HepG2 (cell line): ENCODE results near the gene CLIC4. TPM values are rescaled to one million over a fixed set of nuclear protein-coding genes. Genes with fewer than 3 reads are reported as not detected.

Experiments
- ARID4A ChIP-seq: sonication (generic); formaldehyde crosslinking; IDR thresholded peaks from 2 replicates; pipeline ENCODE4 v1.5.0; 2020; ENCODE audit warnings: mild to moderate bottlenecking, missing genetic modification reagents, borderline replicate concordance
- CCDC6 ChIP-seq: sonication (generic); formaldehyde crosslinking; IDR thresholded peaks from 2 replicates; pipeline ENCODE4 v1.8.1; 2022; ENCODE audit warnings: mild to moderate bottlenecking, missing genetic modification reagents, moderate library complexity
- EZH2 ChIP-seq: conservative IDR thresholded peaks from 2 replicates; pipeline ENCODE4 v1.6.1; 2012; ENCODE audit warnings: mild to moderate bottlenecking, low read depth, low read length, moderate library complexity
- HIC2 ChIP-seq: sonication (generic); formaldehyde crosslinking; IDR thresholded peaks from 2 replicates; pipeline ENCODE4 v1.9.0; 2022; ENCODE audit warnings: low read depth, missing genetic modification reagents
- HMG20B ChIP-seq: conservative IDR thresholded peaks from 2 replicates; pipeline ENCODE4 v1.6.1; 2016; ENCODE audit warnings: missing genetic modification reagents, missing compliant biosample characterization
- IRF2 ChIP-seq: IDR thresholded peaks from 2 replicates; pipeline ENCODE4 v1.6.1; 2018; ENCODE audit warnings: missing genetic modification reagents, missing compliant biosample characterization
- KDM4B ChIP-seq: sonication (generic); formaldehyde crosslinking; IDR thresholded peaks from 2 replicates; pipeline ENCODE4 v1.4.0; 2020; ENCODE audit warnings: missing genetic modification reagents
- MBNL3 ChIP-seq: fragments of 250-450 bp; sonication (Bioruptor Pico); conservative IDR thresholded peaks from 2 replicates; pipeline ENCODE4 v1.8.0; 2022; ENCODE audit warnings: mild to moderate bottlenecking, inconsistent platforms
- MYNN ChIP-seq: sonication (generic); formaldehyde crosslinking; IDR thresholded peaks from 2 replicates; pipeline ENCODE4 v1.4.0; 2020; ENCODE audit warnings: mild to moderate bottlenecking, low read depth, missing genetic modification reagents
- RCOR2 ChIP-seq: IDR thresholded peaks from 2 replicates; pipeline ENCODE4 v1.6.1; 2016; ENCODE audit warnings: missing biosample characterization, missing genetic modification reagents
- REPIN1 ChIP-seq: sonication (generic); formaldehyde crosslinking; IDR thresholded peaks from 2 replicates; pipeline ENCODE4 v1.8.0; 2022; ENCODE audit warnings: missing genetic modification reagents, low read depth, mild to moderate bottlenecking, borderline replicate concordance
- SKI ChIP-seq: fragments of 450-650 bp; IDR thresholded peaks from one replicate; pipeline ENCODE4 v1.6.1; 2018; ENCODE audit warnings: mild to moderate bottlenecking; ENCODE audit not compliant: partially characterized antibody
- SNAPC2 ChIP-seq: sonication (generic); formaldehyde crosslinking; IDR thresholded peaks from 2 replicates; pipeline ENCODE4 v1.8.1; 2022; ENCODE audit warnings: mild to moderate bottlenecking, missing genetic modification reagents
- TBX3 ChIP-seq: fragments of 450-650 bp; IDR thresholded peaks from 2 replicates; pipeline ENCODE4 v1.6.1; 2017; ENCODE audit warnings: antibody characterized with exemption, mild to moderate bottlenecking, inconsistent platforms, borderline replicate concordance
- TCF7L2 ChIP-seq: IDR thresholded peaks from 2 replicates; pipeline ENCODE4 v1.6.1; 2011; ENCODE audit warnings: mild to moderate bottlenecking, low read depth, low read length, moderate library complexity
- THAP8 ChIP-seq: sonication (generic); formaldehyde crosslinking; IDR thresholded peaks from 2 replicates; pipeline ENCODE4 v1.5.1; 2020; ENCODE audit warnings: missing genetic modification reagents, mild to moderate bottlenecking, borderline replicate concordance
- ZFP90 ChIP-seq: sonication (generic); formaldehyde crosslinking; IDR thresholded peaks from 2 replicates; pipeline ENCODE4 v1.8.0; 2022; ENCODE audit warnings: missing genetic modification reagents, mild to moderate bottlenecking, inconsistent platforms, borderline replicate concordance
- ZNF224 ChIP-seq: sonication (generic); formaldehyde crosslinking; IDR thresholded peaks from 2 replicates; pipeline ENCODE4 v1.5.0; 2020; ENCODE audit warnings: mild to moderate bottlenecking, missing genetic modification reagents
- ZNF232 ChIP-seq: sonication (generic); formaldehyde crosslinking; IDR thresholded peaks from 2 replicates; pipeline ENCODE4 v1.4.0; 2020; ENCODE audit warnings: missing genetic modification reagents, borderline replicate concordance
- ZNF317 ChIP-seq: sonication (generic); formaldehyde crosslinking; IDR thresholded peaks from 2 replicates; pipeline ENCODE4 v1.5.0; 2020; ENCODE audit warnings: mild to moderate bottlenecking, missing genetic modification reagents
- ZNF704 ChIP-seq: sonication (generic); formaldehyde crosslinking; IDR thresholded peaks from 2 replicates; pipeline ENCODE4 v1.8.1; 2023; ENCODE audit warnings: mild to moderate bottlenecking, inconsistent platforms, moderate library complexity, missing genetic modification reagents, borderline replicate concordance
- ZNF766 ChIP-seq: sonication (generic); formaldehyde crosslinking; IDR thresholded peaks from 2 replicates; pipeline ENCODE4 v1.5.0; 2020; ENCODE audit warnings: missing genetic modification reagents, borderline replicate concordance
- polyA plus RNA-seq, 8 experiments: library from polyadenylated mRNA; depleted of rRNA in 3 of 8; stranded (reverse) in 7 of 8; unstranded in 1 of 8; fragments of >200 nt; fragmentation: Illumina TruSeq in 4 of 8; extraction: Trizol in 4 of 8; gene quantifications; 2 replicates each; pipeline versions ENCODE4 v1.2.1 to v1.2.3, GENCODE V29; 2011 to 2016; ENCODE audit warnings: low read depth in 4 of 8, missing spikeins in 1 of 8, mixed read lengths in 1 of 8; ENCODE audit not compliant: insufficient read depth in 1 of 8
- total RNA-seq, 5 experiments: library from RNA; depleted of rRNA; stranded (reverse); fragments of >200 nt; fragmentation: Illumina TruSeq; extraction: Trizol; gene quantifications; 2 replicates each; pipeline ENCODE4 v1.2.3, GENCODE V29; 2016; ENCODE audit warnings: low read depth in 1 of 5

Gene CLIC4
- total and polyA plus RNA-seq, 2 of the 13 experiments (the other 11 are each of a cell fraction or from before 2014, with no cell fraction given) = 23.3 to 77.4 TPM

GRCh38 chr1:24705260-24706073 is 39.8 kb upstream of the CLIC4 start (continued):
- TF ChIP-seq CCDC6 (CRISPR knock-in tag) (no peak), ZNF224 (CRISPR knock-in tag) (no peak), TCF7L2 (no peak), TBX3 (peak; percentile 84; the same call in 1 of the 2 replicates), SNAPC2 (CRISPR knock-in tag) (no peak), REPIN1 (CRISPR knock-in tag) (no peak; the same call in 1 of the 2 replicates), ARID4A (CRISPR knock-in tag) (peak; percentile 23; the same call in 1 of the 2 replicates), ZNF766 (CRISPR knock-in tag) (peak; percentile 15; the same call in 1 of the 2 replicates), HMG20B (0 out of 2 replicates have a peak, but pooled peaks have one; percentile 47), IRF2 (CRISPR knock-in tag) (peak; percentile 41; the same call in 1 of the 2 replicates), EZH2 (no peak), MYNN (CRISPR knock-in tag) (no peak), THAP8 (CRISPR knock-in tag) (no peak), SKI (no peak), ZFP90 (CRISPR knock-in tag) (no peak), ZNF317 (CRISPR knock-in tag) (no peak), ZNF704 (no peak), HIC2 (CRISPR knock-in tag) (no peak), KDM4B (CRISPR knock-in tag) (no peak), ZNF232 (CRISPR knock-in tag) (no peak), RCOR2 (CRISPR knock-in tag) (0 out of 2 replicates have a peak, but pooled peaks have one; percentile 56), MBNL3 (no peak)
